COLO829 (cell line): ENCODE data around the gene CEP135.

Experiments used
- DNase-seq: peaks from one replicate; pipeline ENCODE4 v3.0.0; 2012; ENCODE audit warnings: low spot score

The CEP135 gene

GRCh38 chr4:56080384-56080783 lies 131.6 kb downstream of the CEP135 start:
- no peak for DNase-seq

- DNase-seq: no peak
Observed at GRCh38 chr4:56082829-56083228, 134.1 kb downstream of the CEP135 start.
